ENCODE results near the gene MTHFR. TPM values are rescaled to one million over a fixed set of nuclear protein-coding genes. Genes with fewer than 3 reads are reported as not detected.

MTHFR gene
- total RNA-seq, 1 donor from 2014 or later = 43.3 TPM

DNA sequence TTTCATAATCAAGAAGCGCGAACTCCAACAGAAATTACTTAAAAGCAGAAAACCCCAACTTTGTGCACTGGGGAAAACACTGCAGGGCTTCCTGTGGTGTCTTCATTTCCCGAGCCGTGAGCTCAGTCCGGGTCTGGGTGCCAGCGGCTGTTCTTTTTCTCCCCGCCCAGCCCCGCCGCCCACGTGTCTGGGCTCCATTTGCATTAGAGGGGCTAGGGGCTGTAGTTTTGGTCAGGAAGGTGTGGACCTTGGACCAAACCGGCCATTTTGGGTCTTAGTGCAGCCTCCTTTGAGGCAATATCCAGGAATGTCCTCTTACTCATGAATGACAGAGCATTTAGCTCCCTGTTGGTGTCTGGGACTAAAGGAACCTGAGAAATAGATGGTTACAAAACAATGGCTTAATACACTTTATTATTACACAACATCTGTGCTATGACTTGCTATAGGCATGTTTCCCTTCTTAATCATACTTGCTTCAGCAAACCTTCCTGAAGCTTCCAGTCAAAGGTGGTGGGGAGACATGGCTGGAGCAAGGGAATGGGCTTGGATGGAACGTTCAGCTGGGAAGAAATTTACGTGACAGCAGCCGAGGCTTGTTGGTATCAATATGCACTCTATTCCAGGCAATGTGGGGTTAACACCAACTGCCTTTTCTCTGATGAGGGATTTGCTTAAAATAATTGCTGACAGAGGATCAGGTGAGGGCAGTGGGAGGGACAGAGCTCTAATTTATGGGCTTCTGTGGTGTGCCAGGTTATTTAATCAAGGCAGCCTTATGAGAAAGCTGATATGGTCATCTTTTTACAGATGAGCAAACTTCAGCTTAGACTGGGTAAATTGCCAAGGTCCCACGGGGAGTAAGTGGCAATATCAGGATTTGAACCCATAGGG is 68.8 kb downstream of the MTHFR start:
- Histone ChIP-seq H3K36me3 (ENCODE audit: control insufficient read depth in 3 of 3, insufficient read depth in 3 of 3, low read length in 3 of 3) (peaks cover 0 to 2% (median 0%) of the 10 kb centered on the region in 3 donors), H3K27me3 (ENCODE audit: control insufficient read depth in 3 of 3, insufficient read depth in 3 of 3, low read length in 3 of 3) (no peaks in the 10 kb centered on the region), H3K4me3 (ENCODE audit: low read length in 3 of 3) (peak overlapping the region; percentile 98 to 100 (median 99)), H3K27ac (ENCODE audit: low read depth, low read length) (peak overlapping the region; percentile 90), H3K4me1 (ENCODE audit: control insufficient read depth in 3 of 3, insufficient read depth in 3 of 3, low read length in 3 of 3) (peaks cover 16 to 37% (median 24%) of the 10 kb centered on the region in 3 donors), H3K9ac (ENCODE audit: low read depth in 1 of 3, low read length in 3 of 3) (peak overlapping the region; percentile 89 to 96 (median 94)), H3K9me3 (ENCODE audit: control insufficient read depth in 3 of 3, low read length in 3 of 3) (no peaks in the 10 kb centered on the region)

DNA sequence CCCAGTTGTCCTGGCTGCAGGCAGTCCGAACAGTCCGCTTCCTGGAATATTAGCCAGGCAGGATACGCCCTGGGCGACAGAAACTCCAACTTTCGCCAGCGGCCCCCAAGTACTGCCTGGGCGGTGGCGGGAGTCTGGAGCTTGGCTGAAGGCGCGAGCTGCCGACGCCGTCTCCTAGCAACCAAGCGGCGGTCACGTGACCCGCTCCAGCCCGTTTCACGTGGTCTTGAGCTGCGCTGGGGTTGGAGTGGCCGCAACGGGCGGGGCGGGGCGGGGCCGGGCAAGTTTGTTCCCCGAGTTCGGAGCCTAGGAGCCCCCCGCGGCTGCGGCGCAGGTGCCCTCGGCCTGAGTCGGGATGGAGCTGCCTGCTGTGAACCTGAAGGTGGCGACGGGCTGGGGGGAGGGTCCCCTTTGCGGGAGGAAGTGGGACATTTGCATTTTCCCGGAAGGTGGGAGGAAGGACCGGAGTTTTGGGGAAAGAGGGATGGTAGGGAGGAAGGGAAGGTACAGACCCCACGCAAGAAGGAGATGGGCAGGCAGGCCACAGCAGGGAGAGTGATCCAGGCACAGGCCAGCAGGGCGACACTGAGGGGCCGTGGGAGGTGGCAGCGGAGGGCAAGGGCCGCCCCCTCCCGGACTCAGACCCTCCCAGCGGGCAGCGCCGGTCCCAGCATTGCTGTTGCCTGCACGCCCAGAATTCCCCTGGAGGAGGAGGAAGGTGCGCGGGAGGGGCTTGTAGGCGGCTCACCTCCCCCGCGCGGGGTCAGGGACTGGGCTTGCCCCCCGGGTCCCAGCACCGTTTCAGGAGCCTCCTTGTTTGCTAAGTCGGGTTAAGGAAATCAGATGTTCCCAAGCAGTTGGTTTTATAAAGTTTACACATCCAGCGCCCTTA is 69.7 kb downstream of the MTHFR start, which contains the start of gene AGTRAP:
Gene AGTRAP, plus strand, starts transcription at position 283 of the 892 bp plus-strand sequence. Its CDS starts 73 bp downstream, at position 356.
- Histone ChIP-seq H3K36me3 (ENCODE audit: control insufficient read depth in 3 of 3, insufficient read depth in 3 of 3, low read length in 3 of 3) (peaks cover 0 to 2% (median 0%) of the 10 kb centered on the region in 3 donors), H3K9me3 (ENCODE audit: control insufficient read depth in 3 of 3, low read length in 3 of 3) (no peaks in the 10 kb centered on the region), H3K27me3 (ENCODE audit: control insufficient read depth in 3 of 3, insufficient read depth in 3 of 3, low read length in 3 of 3) (no peaks in the 10 kb centered on the region), H3K4me1 (ENCODE audit: control insufficient read depth in 3 of 3, insufficient read depth in 3 of 3, low read length in 3 of 3) (peaks cover 18 to 39% (median 27%) of the 10 kb centered on the region in 3 donors), H3K4me3 (ENCODE audit: low read length in 3 of 3) (peak within 1 kb of the TSS; percentile 98 to 100 (median 99)), H3K27ac (ENCODE audit: low read depth, low read length) (peak within 1 kb of the TSS; percentile 90), H3K9ac (ENCODE audit: low read depth in 1 of 3, low read length in 3 of 3) (peak within 1 kb of the TSS; percentile 89 to 96 (median 94))

Small RNAs within 50 kb of the gene (small RNA-seq; reads per million reads assigned to genes)
- gene RF02156 (not detected), gene RF02157 (not detected), gene RF02158 (not detected)

Other genes starting within 250 kb of the MTHFR start
- 0.52 TPM for gene FBXO2, start 151.5 kb downstream of the MTHFR start, total RNA-seq
- gene FBXO44, start 151.1 kb downstream of the MTHFR start, total RNA-seq = 3.1 TPM
- 2.6 TPM for gene FBXO6, start 141.8 kb downstream of the MTHFR start, total RNA-seq
- 19.8 TPM for gene MAD2L2, start 124.8 kb downstream of the MTHFR start, total RNA-seq
- not detected for gene DRAXIN, start 114.3 kb downstream of the MTHFR start, total RNA-seq
- gene AGTRAP, start 69.8 kb downstream of the MTHFR start, total RNA-seq = 15.7 TPM
- gene C1orf167, start 43.8 kb downstream of the MTHFR start, total RNA-seq = 6.8 TPM
- gene CLCN6, start 227 bp upstream of the MTHFR start, total RNA-seq = 3.7 TPM
- gene NPPA, start 41.8 kb upstream of the MTHFR start, total RNA-seq = 4.2 TPM
- 1.0 TPM for gene NPPB, start 53.0 kb upstream of the MTHFR start, total RNA-seq
- gene KIAA2013, start 120.5 kb upstream of the MTHFR start, total RNA-seq = 20.9 TPM
- 97.6 TPM for gene PLOD1, start 128.8 kb upstream of the MTHFR start, total RNA-seq
- gene MFN2, start 174.5 kb upstream of the MTHFR start, total RNA-seq = 37.6 TPM
- 26.1 TPM for gene MIIP, start 213.5 kb upstream of the MTHFR start, total RNA-seq

Measured in skeletal muscle tissue (tissue), 5 donors.